ENCODE measurements around the gene CDH4.

Gene CDH4

DNA sequence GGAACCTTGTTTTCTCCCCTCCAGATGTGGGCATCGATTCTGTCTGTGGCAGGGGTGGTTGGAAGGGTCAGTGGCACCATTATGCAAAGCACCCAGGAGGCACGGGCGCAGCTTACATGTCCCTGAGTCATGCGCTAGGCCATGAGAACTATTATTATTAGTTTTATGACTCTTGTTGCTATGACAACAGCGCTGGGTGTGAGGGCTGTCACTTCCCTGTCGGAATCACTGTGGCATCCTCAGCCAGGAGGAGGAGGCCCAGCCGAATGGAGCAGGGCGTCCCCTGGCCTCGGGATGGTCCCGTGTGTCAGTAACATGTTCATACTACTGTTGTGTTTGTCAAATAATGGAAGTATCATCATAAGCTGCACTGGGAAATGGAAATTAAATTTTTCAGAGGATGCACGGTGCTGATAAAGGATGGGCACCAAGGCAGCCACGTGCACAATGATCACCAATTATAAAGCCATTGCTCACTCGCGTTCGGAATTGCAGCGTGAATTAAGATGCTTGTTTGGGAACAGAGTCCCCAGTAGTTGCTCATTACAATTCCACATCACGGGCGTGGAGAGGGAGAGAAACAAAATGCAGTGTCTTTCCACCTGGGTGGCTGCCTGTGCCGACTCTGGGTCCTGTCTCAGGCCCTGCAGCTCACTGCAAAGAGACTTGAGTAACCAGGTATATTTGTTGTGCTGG lies 247.9 kb downstream of the CDH4 start:
- no peaks in the 10 kb centered on the region for H3K27me3 ChIP-seq (ENCODE audit: insufficient read depth, poor library complexity, severe bottlenecking)

DNA sequence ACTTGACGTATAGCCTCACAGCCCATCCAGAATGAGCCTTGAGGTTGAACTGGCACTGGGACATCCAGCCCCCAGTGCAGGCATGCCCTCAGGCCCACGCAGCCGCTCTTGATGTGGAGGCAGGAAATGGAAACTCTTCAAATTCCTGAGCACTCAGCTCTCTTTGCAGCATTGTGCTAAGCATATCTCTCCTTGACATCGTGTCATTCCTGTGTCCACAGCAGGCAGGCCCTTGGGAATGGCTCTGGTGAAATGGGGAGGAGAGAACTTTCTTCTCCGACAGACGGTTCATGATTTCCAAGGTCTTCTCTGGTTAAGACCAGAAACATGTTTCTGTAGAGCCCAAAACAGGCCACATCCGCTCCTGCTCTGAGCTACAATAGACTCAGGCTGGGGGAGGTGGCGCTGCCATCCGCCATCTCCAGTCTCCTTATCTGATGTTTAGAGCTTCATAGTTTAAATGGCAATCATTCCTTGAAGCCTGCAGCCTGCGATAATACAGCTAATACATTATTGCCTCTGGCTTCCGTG lies 248.8 kb downstream of the CDH4 start:
- Histone ChIP-seq H3K27me3 (ENCODE audit: insufficient read depth, poor library complexity, severe bottlenecking) (no peaks in the 10 kb centered on the region), H3K27ac (replicated peaks) (no peak overlapping the region), H3K4me3 (replicated peaks; ENCODE audit: insufficient read depth, low read length) (no peak overlapping the region)
- TF ChIP-seq POLR2AphosphoS5 (IDR thresholded peaks at IDR 0.05; ENCODE audit: low read depth) (no peak), SPI1 (IDR thresholded peaks at IDR 0.05; ENCODE audit: borderline replicate concordance, low read depth) (no peak), GABPA (IDR thresholded peaks at IDR 0.05; ENCODE audit: low read depth) (no peak)
- TF ChIP-seq, protein P1, sequence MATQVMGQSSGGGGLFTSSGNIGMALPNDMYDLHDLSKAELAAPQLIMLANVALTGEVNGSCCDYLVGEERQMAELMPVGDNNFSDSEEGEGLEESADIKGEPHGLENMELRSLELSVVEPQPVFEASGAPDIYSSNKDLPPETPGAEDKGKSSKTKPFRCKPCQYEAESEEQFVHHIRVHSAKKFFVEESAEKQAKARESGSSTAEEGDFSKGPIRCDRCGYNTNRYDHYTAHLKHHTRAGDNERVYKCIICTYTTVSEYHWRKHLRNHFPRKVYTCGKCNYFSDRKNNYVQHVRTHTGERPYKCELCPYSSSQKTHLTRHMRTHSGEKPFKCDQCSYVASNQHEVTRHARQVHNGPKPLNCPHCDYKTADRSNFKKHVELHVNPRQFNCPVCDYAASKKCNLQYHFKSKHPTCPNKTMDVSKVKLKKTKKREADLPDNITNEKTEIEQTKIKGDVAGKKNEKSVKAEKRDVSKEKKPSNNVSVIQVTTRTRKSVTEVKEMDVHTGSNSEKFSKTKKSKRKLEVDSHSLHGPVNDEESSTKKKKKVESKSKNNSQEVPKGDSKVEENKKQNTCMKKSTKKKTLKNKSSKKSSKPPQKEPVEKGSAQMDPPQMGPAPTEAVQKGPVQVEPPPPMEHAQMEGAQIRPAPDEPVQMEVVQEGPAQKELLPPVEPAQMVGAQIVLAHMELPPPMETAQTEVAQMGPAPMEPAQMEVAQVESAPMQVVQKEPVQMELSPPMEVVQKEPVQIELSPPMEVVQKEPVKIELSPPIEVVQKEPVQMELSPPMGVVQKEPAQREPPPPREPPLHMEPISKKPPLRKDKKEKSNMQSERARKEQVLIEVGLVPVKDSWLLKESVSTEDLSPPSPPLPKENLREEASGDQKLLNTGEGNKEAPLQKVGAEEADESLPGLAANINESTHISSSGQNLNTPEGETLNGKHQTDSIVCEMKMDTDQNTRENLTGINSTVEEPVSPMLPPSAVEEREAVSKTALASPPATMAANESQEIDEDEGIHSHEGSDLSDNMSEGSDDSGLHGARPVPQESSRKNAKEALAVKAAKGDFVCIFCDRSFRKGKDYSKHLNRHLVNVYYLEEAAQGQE (IDR thresholded peaks at IDR 0.05; ENCODE audit: insufficient replicate concordance, low read depth), result no peak
- TF ChIP-seq, protein P2, sequence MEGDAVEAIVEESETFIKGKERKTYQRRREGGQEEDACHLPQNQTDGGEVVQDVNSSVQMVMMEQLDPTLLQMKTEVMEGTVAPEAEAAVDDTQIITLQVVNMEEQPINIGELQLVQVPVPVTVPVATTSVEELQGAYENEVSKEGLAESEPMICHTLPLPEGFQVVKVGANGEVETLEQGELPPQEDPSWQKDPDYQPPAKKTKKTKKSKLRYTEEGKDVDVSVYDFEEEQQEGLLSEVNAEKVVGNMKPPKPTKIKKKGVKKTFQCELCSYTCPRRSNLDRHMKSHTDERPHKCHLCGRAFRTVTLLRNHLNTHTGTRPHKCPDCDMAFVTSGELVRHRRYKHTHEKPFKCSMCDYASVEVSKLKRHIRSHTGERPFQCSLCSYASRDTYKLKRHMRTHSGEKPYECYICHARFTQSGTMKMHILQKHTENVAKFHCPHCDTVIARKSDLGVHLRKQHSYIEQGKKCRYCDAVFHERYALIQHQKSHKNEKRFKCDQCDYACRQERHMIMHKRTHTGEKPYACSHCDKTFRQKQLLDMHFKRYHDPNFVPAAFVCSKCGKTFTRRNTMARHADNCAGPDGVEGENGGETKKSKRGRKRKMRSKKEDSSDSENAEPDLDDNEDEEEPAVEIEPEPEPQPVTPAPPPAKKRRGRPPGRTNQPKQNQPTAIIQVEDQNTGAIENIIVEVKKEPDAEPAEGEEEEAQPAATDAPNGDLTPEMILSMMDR (IDR thresholded peaks at IDR 0.05; ENCODE audit: insufficient read depth, low read length), result no peak
- DNase-seq (ENCODE audit: low read depth in 1 of 2, low spot score in 1 of 2), result no peak

More for the DNA sequence above, 247.9 kb downstream of the CDH4 start:
- Histone ChIP-seq H3K27ac (replicated peaks) (no peak overlapping the region), H3K4me3 (replicated peaks; ENCODE audit: insufficient read depth, low read length) (no peak overlapping the region)
- TF ChIP-seq GABPA (IDR thresholded peaks at IDR 0.05; ENCODE audit: low read depth), result no peak
- TF ChIP-seq, protein P2 (IDR thresholded peaks at IDR 0.05; ENCODE audit: insufficient read depth, low read length), result no peak
- TF ChIP-seq POLR2AphosphoS5 (IDR thresholded peaks at IDR 0.05; ENCODE audit: low read depth), result no peak
- TF ChIP-seq SPI1 (IDR thresholded peaks at IDR 0.05; ENCODE audit: borderline replicate concordance, low read depth), result no peak
- TF ChIP-seq, protein P1 (IDR thresholded peaks at IDR 0.05; ENCODE audit: insufficient replicate concordance, low read depth), result no peak
- no peak for DNase-seq (ENCODE audit: low read depth in 1 of 2, low spot score in 1 of 2)

DNA sequence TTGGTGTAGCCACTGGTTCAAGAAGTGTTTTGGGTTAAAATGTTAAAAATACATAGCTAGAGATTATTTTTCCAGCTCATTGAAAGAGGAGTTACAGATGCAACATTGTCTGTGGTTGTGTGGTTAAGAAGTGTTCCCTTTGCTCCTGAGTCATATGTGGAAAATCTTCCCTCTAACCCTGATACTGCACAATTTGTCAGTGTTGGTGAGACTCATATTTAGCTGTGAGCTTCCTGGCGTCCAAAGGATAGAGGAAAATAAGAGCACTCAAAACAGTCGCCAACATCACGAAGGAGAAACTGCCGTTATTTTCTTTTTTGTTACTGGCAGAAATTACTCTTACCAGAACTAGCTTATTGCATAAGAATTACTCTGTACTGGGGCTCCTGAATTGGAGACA lies 250.4 kb downstream of the CDH4 start:
- Histone ChIP-seq H3K27me3 (ENCODE audit: insufficient read depth, poor library complexity, severe bottlenecking) (no peaks in the 10 kb centered on the region), H3K27ac (replicated peaks) (no peak overlapping the region), H3K4me3 (replicated peaks; ENCODE audit: insufficient read depth, low read length) (no peak overlapping the region)
- DNase-seq (ENCODE audit: low read depth in 1 of 2, low spot score in 1 of 2), result no peak
- TF ChIP-seq, protein P1 (IDR thresholded peaks at IDR 0.05; ENCODE audit: insufficient replicate concordance, low read depth), result no peak
- TF ChIP-seq, protein P2 (IDR thresholded peaks at IDR 0.05; ENCODE audit: insufficient read depth, low read length), result no peak
- TF ChIP-seq POLR2AphosphoS5 (IDR thresholded peaks at IDR 0.05; ENCODE audit: low read depth), result no peak
